GM23338 (cell line): ENCODE measurements around the gene GPR139.

Source experiments
- CREB1 ChIP-seq: fragments of 250-450 bp; sonication (Bioruptor Pico); IDR thresholded peaks from 2 replicates; pipeline ENCODE4 v1.5.0; 2020; ENCODE audit warnings: low read depth, mild to moderate bottlenecking, moderate library complexity
- EZH2 ChIP-seq: fragments of 200-600 bp; sonication (generic); IDR thresholded peaks from one replicate; pipeline ENCODE4 v1.8.0; 2017; ENCODE audit warnings: antibody characterized with exemption, mild to moderate bottlenecking, low read depth; ENCODE audit not compliant: unreplicated experiment
- JUNB ChIP-seq: IDR thresholded peaks from one replicate; pipeline ENCODE4 v1.6.1; 2016; ENCODE audit warnings: antibody characterized with exemption; ENCODE audit not compliant: unreplicated experiment
- POLR2AphosphoS5 ChIP-seq: IDR thresholded peaks from 2 replicates; pipeline ENCODE4 v1.6.1; 2016; ENCODE audit warnings: antibody characterized with exemption, low read depth
- TF ChIP-seq, protein P1 (sequence below), 2 experiments: fragments of 200-600 bp in 1 of 2; sonication (generic) in 1 of 2; conservative IDR thresholded peaks; 2 replicates each; pipeline versions ENCODE4 v1.5.1 to v1.6.1; 2016 to 2017; ENCODE audit warnings: antibody characterized with exemption in 2 of 2, low read depth in 2 of 2, mild to moderate bottlenecking in 2 of 2, moderate library complexity in 1 of 2
- TF ChIP-seq, protein P2 (sequence below): IDR thresholded peaks from one replicate; pipeline ENCODE4 v1.6.1; 2018; ENCODE audit warnings: antibody characterized with exemption; ENCODE audit not compliant: unreplicated experiment

DNA sequence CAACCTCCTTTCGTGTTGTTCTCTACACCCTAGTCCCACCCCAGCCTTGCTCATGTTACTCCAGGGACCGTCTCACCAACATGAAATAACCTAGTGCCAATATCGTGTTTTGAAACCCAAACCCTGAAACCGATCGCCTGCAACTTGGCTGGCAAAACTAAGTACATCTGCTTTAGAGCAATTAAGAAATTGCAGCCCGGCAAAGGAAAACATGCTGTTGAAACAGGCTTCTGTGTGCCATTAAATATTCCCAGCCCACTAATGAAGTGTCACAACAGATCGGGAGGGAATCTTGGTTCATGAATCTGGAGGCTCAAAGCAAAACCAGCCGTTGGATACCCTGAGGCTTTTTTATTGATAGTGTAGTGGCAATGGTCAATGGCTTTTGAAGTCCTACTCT is 48.3 kb upstream of the GPR139 start:
- TF ChIP-seq POLR2AphosphoS5 (no peak), JUNB (no peak), EZH2 (no peak), CREB1 (CRISPR knock-in tag) (no peak)
- TF ChIP-seq, protein P1, sequence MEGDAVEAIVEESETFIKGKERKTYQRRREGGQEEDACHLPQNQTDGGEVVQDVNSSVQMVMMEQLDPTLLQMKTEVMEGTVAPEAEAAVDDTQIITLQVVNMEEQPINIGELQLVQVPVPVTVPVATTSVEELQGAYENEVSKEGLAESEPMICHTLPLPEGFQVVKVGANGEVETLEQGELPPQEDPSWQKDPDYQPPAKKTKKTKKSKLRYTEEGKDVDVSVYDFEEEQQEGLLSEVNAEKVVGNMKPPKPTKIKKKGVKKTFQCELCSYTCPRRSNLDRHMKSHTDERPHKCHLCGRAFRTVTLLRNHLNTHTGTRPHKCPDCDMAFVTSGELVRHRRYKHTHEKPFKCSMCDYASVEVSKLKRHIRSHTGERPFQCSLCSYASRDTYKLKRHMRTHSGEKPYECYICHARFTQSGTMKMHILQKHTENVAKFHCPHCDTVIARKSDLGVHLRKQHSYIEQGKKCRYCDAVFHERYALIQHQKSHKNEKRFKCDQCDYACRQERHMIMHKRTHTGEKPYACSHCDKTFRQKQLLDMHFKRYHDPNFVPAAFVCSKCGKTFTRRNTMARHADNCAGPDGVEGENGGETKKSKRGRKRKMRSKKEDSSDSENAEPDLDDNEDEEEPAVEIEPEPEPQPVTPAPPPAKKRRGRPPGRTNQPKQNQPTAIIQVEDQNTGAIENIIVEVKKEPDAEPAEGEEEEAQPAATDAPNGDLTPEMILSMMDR (conservative IDR thresholded peaks at IDR 0.05; ENCODE audit: low read depth in 2 of 2) = no peak
- TF ChIP-seq, protein P2, sequence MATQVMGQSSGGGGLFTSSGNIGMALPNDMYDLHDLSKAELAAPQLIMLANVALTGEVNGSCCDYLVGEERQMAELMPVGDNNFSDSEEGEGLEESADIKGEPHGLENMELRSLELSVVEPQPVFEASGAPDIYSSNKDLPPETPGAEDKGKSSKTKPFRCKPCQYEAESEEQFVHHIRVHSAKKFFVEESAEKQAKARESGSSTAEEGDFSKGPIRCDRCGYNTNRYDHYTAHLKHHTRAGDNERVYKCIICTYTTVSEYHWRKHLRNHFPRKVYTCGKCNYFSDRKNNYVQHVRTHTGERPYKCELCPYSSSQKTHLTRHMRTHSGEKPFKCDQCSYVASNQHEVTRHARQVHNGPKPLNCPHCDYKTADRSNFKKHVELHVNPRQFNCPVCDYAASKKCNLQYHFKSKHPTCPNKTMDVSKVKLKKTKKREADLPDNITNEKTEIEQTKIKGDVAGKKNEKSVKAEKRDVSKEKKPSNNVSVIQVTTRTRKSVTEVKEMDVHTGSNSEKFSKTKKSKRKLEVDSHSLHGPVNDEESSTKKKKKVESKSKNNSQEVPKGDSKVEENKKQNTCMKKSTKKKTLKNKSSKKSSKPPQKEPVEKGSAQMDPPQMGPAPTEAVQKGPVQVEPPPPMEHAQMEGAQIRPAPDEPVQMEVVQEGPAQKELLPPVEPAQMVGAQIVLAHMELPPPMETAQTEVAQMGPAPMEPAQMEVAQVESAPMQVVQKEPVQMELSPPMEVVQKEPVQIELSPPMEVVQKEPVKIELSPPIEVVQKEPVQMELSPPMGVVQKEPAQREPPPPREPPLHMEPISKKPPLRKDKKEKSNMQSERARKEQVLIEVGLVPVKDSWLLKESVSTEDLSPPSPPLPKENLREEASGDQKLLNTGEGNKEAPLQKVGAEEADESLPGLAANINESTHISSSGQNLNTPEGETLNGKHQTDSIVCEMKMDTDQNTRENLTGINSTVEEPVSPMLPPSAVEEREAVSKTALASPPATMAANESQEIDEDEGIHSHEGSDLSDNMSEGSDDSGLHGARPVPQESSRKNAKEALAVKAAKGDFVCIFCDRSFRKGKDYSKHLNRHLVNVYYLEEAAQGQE = no peak
